Hypothalamus (tissue), 51 donors: ENCODE data around the gene SENP5.

Experiments used
- DNase-seq, 51 donors: peaks; one replicate each; lab custom pipeline; 2025; lab: John Stamatoyannopoulos, UW

Gene SENP5

GRCh38 chr3:196883361-196883760 is 15.6 kb downstream of the SENP5 start:
- no peak for DNase-seq

GRCh38 chr3:196886144-196886543 is 18.4 kb downstream of the SENP5 start:
- DNase-seq = peak in 1 of 51 donors; percentile 1

- DNase-seq = no peak
These were observed 22.4 kb downstream of the SENP5 start for GRCh38 chr3:196889844-196890708.

- DNase-seq = no peak
These were observed 27.0 kb downstream of the SENP5 start for GRCh38 chr3:196894557-196895295.

GRCh38 chr3:196896229-196896628 is 28.5 kb downstream of the SENP5 start:
- DNase-seq = no peak

- no peak for DNase-seq
These were observed 34.0 kb downstream of the SENP5 start for GRCh38 chr3:196901768-196902167.

GRCh38 chr3:196902296-196902695 is 34.6 kb downstream of the SENP5 start:
- no peak for DNase-seq

GRCh38 chr3:196903740-196904139 is 36.0 kb downstream of the SENP5 start:
- no peak for DNase-seq

GRCh38 chr3:196914866-196915265 is 47.1 kb downstream of the SENP5 start:
- DNase-seq = no peak

- DNase-seq = no peak
These were observed 47.7 kb downstream of the SENP5 start for GRCh38 chr3:196915375-196915774.

GRCh38 chr3:196916221-196916620 is 48.5 kb downstream of the SENP5 start:
- DNase-seq = no peak

- no peak for DNase-seq
These were observed 49.3 kb downstream of the SENP5 start for GRCh38 chr3:196916995-196917394.

- no peak for DNase-seq
These were observed 51.2 kb downstream of the SENP5 start for GRCh38 chr3:196918968-196919367.

- DNase-seq = peak in 1 of 51 donors; percentile 0
These were observed 53.0 kb downstream of the SENP5 start for GRCh38 chr3:196920733-196921132.

GRCh38 chr3:196927571-196928453 is 60.1 kb downstream of the SENP5 start:
- peak in 1 of 51 donors; percentile 7 for DNase-seq

- DNase-seq = no peak
These were observed 63.4 kb downstream of the SENP5 start for GRCh38 chr3:196931157-196931556.

- DNase-seq = no peak
These were observed 64.3 kb downstream of the SENP5 start for GRCh38 chr3:196931828-196932587.

GRCh38 chr3:196932600-196932999 is 64.9 kb downstream of the SENP5 start:
- no peak for DNase-seq

GRCh38 chr3:196936288-196936687 is 68.6 kb downstream of the SENP5 start:
- no peak for DNase-seq

GRCh38 chr3:196938124-196938523 is 70.4 kb downstream of the SENP5 start:
- DNase-seq = no peak
